H1 (cell line): Measurements from ENCODE around the gene TSC1. TPM values are rescaled to one million over a fixed set of nuclear protein-coding genes. Genes with fewer than 3 reads are reported as not detected.

Experiments
- CTCF ChIA-PET: fragments of 300-600 bp; sonication (Branson Sonifier 250); formaldehyde crosslinking; loops from one replicate; lab custom pipeline; 2021; ENCODE audit not compliant: partially characterized antibody; lab: Charles Lee
- POLR2A ChIA-PET: fragments of 300-600 bp; sonication (Branson Sonifier 250); formaldehyde crosslinking; loops from one replicate; lab custom pipeline; 2021; ENCODE audit warnings: inconsistent platforms; ENCODE audit not compliant: partially characterized antibody; lab: Charles Lee
- DNase-seq, 2 experiments: peaks; one replicate each; pipeline versions ENCODE4 v3.0.0 to v3.0.0-alpha.2; 2010 to 2022; ENCODE audit warnings: low spot score in 2 of 2, low read depth in 1 of 2, mixed read lengths in 1 of 2
- FAIRE-seq: peaks from 2 replicates; lab custom pipeline; 2011; peaks lifted over from hg19 to GRCh38; lab: Jason Lieb, UNC
- H2AFZ ChIP-seq: 2 replicates; pipeline ENCODE4 v1.8.1; 2012; ENCODE audit warnings: low read length, inconsistent platforms
- H2AK5ac ChIP-seq: 2 replicates; pipeline ENCODE4 v1.6.1; 2013; ENCODE audit warnings: low read depth, low read length
- H2BK120ac ChIP-seq: replicated peaks from 2 replicates; pipeline ENCODE3; 2013; ENCODE audit warnings: low read depth, low read length, inconsistent platforms
- H2BK12ac ChIP-seq: 2 replicates; pipeline ENCODE4 v1.6.1; 2013; ENCODE audit warnings: low read depth, low read length
- H2BK15ac ChIP-seq: 2 replicates; pipeline ENCODE4 v1.6.1; 2013; ENCODE audit warnings: low read length
- H2BK20ac ChIP-seq: 2 replicates; pipeline ENCODE4 v1.6.1; 2013; ENCODE audit warnings: low read length
- H2BK5ac ChIP-seq: 2 replicates; pipeline ENCODE4 v1.6.1; 2013; ENCODE audit warnings: low read depth, low read length
- H3K14ac ChIP-seq: 2 replicates; pipeline ENCODE4 v1.6.1; 2013; ENCODE audit warnings: inconsistent platforms; ENCODE audit not compliant: insufficient read length
- H3K18ac ChIP-seq: 2 replicates; pipeline ENCODE4 v1.6.1; 2013; ENCODE audit warnings: low read length; ENCODE audit errors: extremely low read depth
- H3K23ac ChIP-seq: 2 replicates; pipeline ENCODE4 v1.6.1; 2013; ENCODE audit warnings: inconsistent platforms; ENCODE audit not compliant: insufficient read length
- H3K23me2 ChIP-seq: 2 replicates; pipeline ENCODE4 v1.6.1; 2013; ENCODE audit warnings: low read depth, low read length
- H3K27ac ChIP-seq: 2 replicates; pipeline ENCODE4 v1.6.1; 2011; ENCODE audit warnings: low read depth, low read length, inconsistent platforms
- H3K27me3 ChIP-seq, 4 experiments: replicated peaks in 1 of 4; 1 replicate in 1 of 4; 2 replicates in 3 of 4; pipeline versions ENCODE4 v1.6.1 to v1.8.1; 2011 to 2013; ENCODE audit warnings: low read length in 3 of 4, mild to moderate bottlenecking in 3 of 4, inconsistent platforms in 2 of 4, mixed read lengths in 2 of 4, moderate library complexity in 1 of 4; ENCODE audit not compliant: control insufficient read depth in 3 of 4, insufficient read depth in 3 of 4; ENCODE audit errors: extremely low read depth in 1 of 4
- H3K36me3 ChIP-seq, 4 experiments: 2 replicates each; pipeline versions ENCODE4 v1.6.1 to v1.8.1; 2011 to 2013; ENCODE audit warnings: mild to moderate bottlenecking in 4 of 4, low read length in 3 of 4, moderate library complexity in 2 of 4, control low read depth in 1 of 4, inconsistent platforms in 1 of 4; ENCODE audit not compliant: insufficient read depth in 4 of 4, control insufficient read depth in 2 of 4
- H3K4ac ChIP-seq: replicated peaks from 2 replicates; pipeline ENCODE3; 2013; ENCODE audit warnings: low read length, low read depth, mixed read lengths, inconsistent platforms; ENCODE audit not compliant: insufficient read length
- H3K4me1 ChIP-seq, 4 experiments: replicated peaks in 1 of 4; 1 replicate in 1 of 4; 2 replicates in 3 of 4; pipeline versions ENCODE4 v1.6.1 to v1.8.1; 2011 to 2013; ENCODE audit warnings: low read length in 3 of 4, inconsistent platforms in 2 of 4, mixed read lengths in 1 of 4; ENCODE audit not compliant: insufficient read depth in 4 of 4, control insufficient read depth in 3 of 4
- H3K4me2 ChIP-seq, 2 experiments: 2 replicates each; pipeline versions ENCODE4 v1.6.1 to v1.8.1; 2011 to 2013; ENCODE audit warnings: low read depth in 2 of 2, low read length in 2 of 2, control low read depth in 1 of 2, inconsistent platforms in 1 of 2, mild to moderate bottlenecking in 1 of 2; ENCODE audit not compliant: insufficient read depth in 1 of 2
- H3K4me3 ChIP-seq, 4 experiments: fragments of 200-600, 300-600 bp in 1 of 4; sonication (generic), shearing (Covaris generic), sonication (Bioruptor Twin) in 1 of 4; 2 replicates each; pipeline versions ENCODE4 v1.5.1 to v1.8.1; 2011 to 2016; ENCODE audit warnings: low read length in 4 of 4, low read depth in 3 of 4, control low read depth in 2 of 4, inconsistent platforms in 2 of 4, mild to moderate bottlenecking in 2 of 4, mixed read lengths in 1 of 4, moderate library complexity in 1 of 4; ENCODE audit not compliant: insufficient read depth in 2 of 4; ENCODE audit errors: extremely low read depth in 1 of 4
- H3K56ac ChIP-seq: replicated peaks from 2 replicates; pipeline ENCODE3; 2013; ENCODE audit warnings: low read depth, mild to moderate bottlenecking, mixed read lengths, low read length, inconsistent platforms; ENCODE audit not compliant: insufficient read length
- H3K79me1 ChIP-seq: 2 replicates; pipeline ENCODE4 v1.6.1; 2013; ENCODE audit warnings: low read depth, low read length, control low read depth
- H3K79me2 ChIP-seq, 2 experiments: 2 replicates each; pipeline versions ENCODE4 v1.6.1 to v1.8.1; 2012 to 2013; ENCODE audit warnings: low read length in 2 of 2, mild to moderate bottlenecking in 2 of 2, inconsistent platforms in 1 of 2; ENCODE audit not compliant: insufficient read depth in 2 of 2, control insufficient read depth in 1 of 2
- H3K9ac ChIP-seq, 4 experiments: replicated peaks in 1 of 4; 1 replicate in 1 of 4; 2 replicates in 3 of 4; pipeline versions ENCODE4 v1.6.1 to v1.8.1; 2011 to 2013; ENCODE audit warnings: low read depth in 3 of 4, low read length in 3 of 4, control low read depth in 2 of 4, mild to moderate bottlenecking in 2 of 4, moderate library complexity in 2 of 4, inconsistent platforms in 1 of 4; ENCODE audit errors: extremely low read depth in 1 of 4
- H3K9me3 ChIP-seq, 2 experiments: 2 replicates each; pipeline versions ENCODE4 v1.6.1 to v1.8.1; 2012 to 2013; ENCODE audit warnings: mild to moderate bottlenecking in 2 of 2, moderate library complexity in 2 of 2, control low read depth in 1 of 2, inconsistent platforms in 1 of 2, low read depth in 1 of 2, low read length in 1 of 2, mixed read lengths in 1 of 2; ENCODE audit not compliant: insufficient read depth in 2 of 2
- H4K20me1 ChIP-seq, 2 experiments: replicated peaks in 1 of 2; 2 replicates each; pipeline versions ENCODE3 to v1.8.1; 2011 to 2013; ENCODE audit warnings: inconsistent platforms in 2 of 2, low read length in 2 of 2, mild to moderate bottlenecking in 1 of 2; ENCODE audit not compliant: insufficient read depth in 2 of 2, control insufficient read depth in 1 of 2
- H4K5ac ChIP-seq: 2 replicates; pipeline ENCODE4 v1.6.1; 2013; ENCODE audit warnings: low read length, low read depth, mixed read lengths, inconsistent platforms; ENCODE audit not compliant: insufficient read length
- H4K8ac ChIP-seq: 2 replicates; pipeline ENCODE4 v1.8.0; 2013; ENCODE audit warnings: mild to moderate bottlenecking, moderate library complexity, low read length, inconsistent platforms; ENCODE audit not compliant: insufficient read depth; ENCODE audit errors: extremely low read depth
- H4K91ac ChIP-seq: replicated peaks from 2 replicates; pipeline ENCODE3; 2013; ENCODE audit warnings: low read length, mixed read lengths, inconsistent platforms; ENCODE audit not compliant: insufficient read length
- CHD1 ChIP-seq: IDR thresholded peaks from 2 replicates; pipeline ENCODE4 v1.6.1; 2012; ENCODE audit warnings: low read depth, low read length, improper control_type of control experiment
- EP300 ChIP-seq, 2 experiments: IDR thresholded peaks; 1 replicate in 1 of 2; 2 replicates in 1 of 2; pipeline ENCODE4 v1.6.1; 2011 to 2012; ENCODE audit warnings: low read depth in 2 of 2, low read length in 2 of 2, mild to moderate bottlenecking in 2 of 2, borderline replicate concordance in 1 of 2, inconsistent platforms in 1 of 2, moderate library complexity in 1 of 2
- JUND ChIP-seq: IDR thresholded peaks from 2 replicates; pipeline ENCODE4 v1.6.1; 2011; ENCODE audit warnings: mild to moderate bottlenecking, improper control_type of control experiment, low read length
- KDM1A ChIP-seq: fragments of 200-600, 300-600 bp; sonication (generic); IDR thresholded peaks from 2 replicates; pipeline ENCODE4 v1.7.1; 2016; ENCODE audit warnings: mild to moderate bottlenecking, low read length, borderline replicate concordance
- RAD21 ChIP-seq, 2 experiments: IDR thresholded peaks in 1 of 2; conservative IDR thresholded peaks in 1 of 2; 2 replicates each; pipeline ENCODE4 v1.6.1; 2011; ENCODE audit warnings: low read depth in 2 of 2, low read length in 2 of 2, improper control_type of control experiment in 1 of 2, inconsistent platforms in 1 of 2, mild to moderate bottlenecking in 1 of 2, moderate library complexity in 1 of 2
- SUZ12 ChIP-seq: fragments of 200-600 bp; sonication (generic); IDR thresholded peaks from 2 replicates; pipeline ENCODE4 v1.6.1; 2012; ENCODE audit warnings: mild to moderate bottlenecking, inconsistent platforms, low read length, moderate library complexity, mixed read lengths
- TEAD4 ChIP-seq: IDR thresholded peaks from 2 replicates; pipeline ENCODE4 v1.6.1; 2012; ENCODE audit warnings: low read depth, low read length, inconsistent platforms, mixed read lengths
- WGBS, 2 experiments: shearing (Covaris generic) in 1 of 2; methylation state at CpG; one replicate each; pipeline versions ENCODE4 v1.1.6 to v1.1.7; 2013 to 2015; ENCODE audit warnings: low lambda C conversion rate in 2 of 2, mixed read lengths in 2 of 2, inconsistent platforms in 1 of 2, low coverage in 1 of 2, missing lambda C conversion rate in 1 of 2; ENCODE audit not compliant: insufficient replicate concordance in 2 of 2, insufficient coverage in 1 of 2, insufficient read length in 1 of 2; ENCODE audit errors: extremely low coverage in 1 of 2, missing lambda C conversion rate in 1 of 2; 5-methylcytosine and 5-hydroxymethylcytosine counted together
- polyA plus RNA-seq, 7 experiments: library from polyadenylated mRNA; depleted of rRNA in 3 of 7; stranded (reverse) in 5 of 7; unstranded in 2 of 7; fragments of >200 nt in 5 of 7; fragments of 200-250 nt in 2 of 7; gene quantifications; 1 replicate in 5 of 7; 2 replicates in 1 of 7; 4 replicates in 1 of 7; pipeline versions ENCODE4 v1.2.1 to v1.2.3, GENCODE V29; 2011 to 2013; ENCODE audit warnings: missing spikeins in 2 of 7, mixed read lengths in 2 of 7
- total RNA-seq: library from RNA; stranded (reverse); fragmentation: NEBNext Ultra II Directional; extraction: Animal tissue kit (Norgen Biotek cat#: 25700); gene quantifications from 2 replicates; pipeline ENCODE4 v1.2.1, GENCODE V29; 2021
- TF ChIP-seq, protein P1 (sequence below): IDR thresholded peaks from 2 replicates; pipeline ENCODE4 v1.6.1; 2012; ENCODE audit warnings: low read length, inconsistent platforms

Gene TSC1
- total and polyA plus RNA-seq, 2 of the 8 experiments (the other 6 are each of a cell fraction or from before 2014, with no cell fraction given): 37.2 to 46.0 TPM

DNA sequence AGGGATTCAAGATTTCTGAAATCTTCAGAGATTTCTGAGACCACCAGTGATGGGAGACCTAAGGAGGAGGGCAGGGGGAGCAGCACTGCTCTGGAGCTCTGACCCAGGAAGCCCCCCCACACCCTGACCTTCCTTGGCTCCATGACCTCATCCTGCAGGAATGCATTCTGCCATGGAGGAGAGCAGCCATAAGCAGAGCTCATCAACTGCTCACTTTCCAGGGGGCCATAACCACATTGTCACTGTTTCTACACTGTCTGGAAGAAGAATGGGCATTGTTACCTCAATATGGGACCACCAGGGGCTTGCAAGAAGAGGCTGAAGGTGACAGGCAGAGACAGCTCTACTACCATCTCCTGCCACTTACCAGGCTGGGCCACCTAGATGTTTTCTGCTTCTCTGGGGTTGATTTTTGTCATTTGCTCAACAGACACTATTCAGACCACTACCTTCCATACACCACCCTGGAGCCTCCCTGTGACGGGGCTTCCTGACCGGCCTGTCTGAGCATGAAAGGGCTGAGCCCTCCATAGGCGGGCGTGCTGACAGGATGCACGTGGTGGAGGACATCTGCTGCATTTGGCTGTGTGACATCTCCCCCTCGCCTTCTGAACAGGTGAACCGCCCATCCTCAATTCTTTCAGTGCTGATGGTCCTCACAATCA, 2.3 kb upstream of the TSC1 start:
- Histone ChIP-seq H3K9me3 (no peaks in the 10 kb centered on the region), H2BK120ac (no peak overlapping the region), H4K91ac (peak overlapping the region; percentile 34), H3K4me3 (no peak overlapping the region), H2AFZ (0 out of 2 replicates have a peak overlapping the region, but pooled peaks have one; percentile 61), H2BK12ac (0 out of 2 replicates have a peak overlapping the region, but pooled peaks have one; percentile 10), H3K9ac (no peak overlapping the region), H3K18ac (peak overlapping the region; percentile 38; the same call in 1 of the 2 replicates), H3K14ac (no peak overlapping the region), H3K23ac (no peak overlapping the region), H2BK5ac (peak overlapping the region; percentile 19; the same call in 1 of the 2 replicates), H2BK15ac (no peak overlapping the region), H3K4me1 (peaks cover 2 to 12% (median 9%) of the 10 kb centered on the region in 4 experiments), H3K4ac (no peak overlapping the region), H4K5ac (no peak overlapping the region), H4K20me1 (peaks cover 0 to 2% of the 10 kb centered on the region in 2 experiments), H3K27me3 (no peaks in the 10 kb centered on the region), H3K27ac (no peak overlapping the region), H3K56ac (no peak overlapping the region), H2BK20ac (0 out of 2 replicates have a peak overlapping the region, but pooled peaks have one; percentile 7), H4K8ac (peak overlapping the region; percentile 15; the same call in 1 of the 2 replicates), H3K79me2 (peaks cover 12 to 23% of the 10 kb centered on the region in 2 experiments), H3K79me1 (peaks cover 5% of the 10 kb centered on the region), H3K23me2 (peaks cover 7% of the 10 kb centered on the region; the same call in 1 of the 2 replicates), H3K36me3 (no peaks in the 10 kb centered on the region), H2AK5ac (no peak overlapping the region), H3K4me2 (0 out of 4 replicates have a peak overlapping the region, but pooled peaks of 1 of the 2 experiments have one; percentile 2)
- 85% methylated on average over 7 of the region's 7 CpGs; no CpG with 5 or more reads in 1 of the 2 experiments for WGBS, 2 experiments
- peak in 1 of 2 experiments; percentile 9 for DNase-seq
- no peak for FAIRE-seq
- ChIA-PET POLR2A (interaction anchor here (0.7 to 1.2 kb wide), 3 partner anchors 8 to 25 kb away, joined by 3 to 4 read pairs (median 3); no protein-coding TSS in a partner anchor), CTCF (interaction anchor here (0.6 to 1.4 kb wide), 6 partner anchors 25 to 339 kb away, joined by 3 to 8 read pairs (median 3); no protein-coding TSS in a partner anchor)
- TF ChIP-seq CHD1: no peak
- no peak for TF ChIP-seq RAD21 (IDR thresholded peaks at IDR 0.05 in 1 of 2, conservative IDR thresholded peaks at IDR 0.05 in 1 of 2; ENCODE audit: low read depth in 2 of 2, low read length in 2 of 2)
- TF ChIP-seq EP300 (IDR thresholded peaks at IDR 0.05; ENCODE audit: borderline replicate concordance in 1 of 2, low read depth in 2 of 2, low read length in 2 of 2): no peak
- no peak for TF ChIP-seq SUZ12
- TF ChIP-seq, protein P1, sequence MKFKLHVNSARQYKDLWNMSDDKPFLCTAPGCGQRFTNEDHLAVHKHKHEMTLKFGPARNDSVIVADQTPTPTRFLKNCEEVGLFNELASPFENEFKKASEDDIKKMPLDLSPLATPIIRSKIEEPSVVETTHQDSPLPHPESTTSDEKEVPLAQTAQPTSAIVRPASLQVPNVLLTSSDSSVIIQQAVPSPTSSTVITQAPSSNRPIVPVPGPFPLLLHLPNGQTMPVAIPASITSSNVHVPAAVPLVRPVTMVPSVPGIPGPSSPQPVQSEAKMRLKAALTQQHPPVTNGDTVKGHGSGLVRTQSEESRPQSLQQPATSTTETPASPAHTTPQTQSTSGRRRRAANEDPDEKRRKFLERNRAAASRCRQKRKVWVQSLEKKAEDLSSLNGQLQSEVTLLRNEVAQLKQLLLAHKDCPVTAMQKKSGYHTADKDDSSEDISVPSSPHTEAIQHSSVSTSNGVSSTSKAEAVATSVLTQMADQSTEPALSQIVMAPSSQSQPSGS: 0 out of 2 replicates have a peak, but pooled peaks have one; percentile 48
- no peak for TF ChIP-seq KDM1A
- TF ChIP-seq JUND: peak; percentile 94
- TF ChIP-seq TEAD4: peak; percentile 79
